Vagina (tissue), 2 donors: Measurements from ENCODE around the gene GALNT2. TPM values are rescaled to one million over a fixed set of nuclear protein-coding genes. Genes with fewer than 3 reads are reported as not detected.
A peak's percentile ranks its signal among the peaks of the same experiment; 100 is the strongest.

Experiments
- DNase-seq, 2 donors: peaks; one replicate each; pipeline ENCODE4 v3.0.0-alpha.2; 2017; ENCODE audit errors: extremely low spot score in 2 of 2
- H3K27ac ChIP-seq: fragments of 200-600 bp; sonication (generic); one replicate; pipeline ENCODE4 v1.5.1; 2019
- H3K27me3 ChIP-seq: fragments of 200-600 bp; sonication (generic); one replicate; pipeline ENCODE4 v1.5.1; 2019
- H3K36me3 ChIP-seq, 2 donors: fragments of 200-600 bp; sonication (generic); one replicate each; pipeline ENCODE4 v1.5.1; 2017 to 2019
- H3K4me1 ChIP-seq: fragments of 200-600 bp; sonication (generic); one replicate; pipeline ENCODE4 v1.5.1; 2019
- H3K4me3 ChIP-seq, 2 donors: fragments of 200-600 bp; sonication (generic); 1 replicate in 1 of 2; 2 replicates in 1 of 2; pipeline ENCODE4 v1.5.1; 2016 to 2019
- H3K9me3 ChIP-seq: fragments of 200-600 bp; sonication (generic); one replicate; pipeline ENCODE4 v1.5.1; 2019
- CTCF ChIP-seq, 3 experiments: fragments of 450-650 bp in 2 of 3; fragments of 200-600 bp in 1 of 3; sonication (generic) in 1 of 3; IDR thresholded peaks; one replicate each; pipeline ENCODE4 v1.5.1; 2017 to 2019; ENCODE audit warnings: antibody characterized with exemption in 3 of 3, mild to moderate bottlenecking in 2 of 3, moderate library complexity in 2 of 3
- POLR2A ChIP-seq, 2 donors: fragments of 450-650 bp; IDR thresholded peaks; one replicate each; pipeline ENCODE4 v1.6.1; 2017; ENCODE audit warnings: antibody characterized with exemption in 2 of 2, mild to moderate bottlenecking in 2 of 2, moderate library complexity in 2 of 2
- POLR2AphosphoS5 ChIP-seq, 2 donors: sonication (generic); formaldehyde crosslinking; IDR thresholded peaks; one replicate each; pipeline ENCODE4 v1.9.0; 2017; ENCODE audit warnings: antibody characterized with exemption in 2 of 2, mild to moderate bottlenecking in 2 of 2, low read depth in 1 of 2; ENCODE audit not compliant: insufficient read depth in 1 of 2
- intact Hi-C: fragments of 100-400 bp; cut with DNase I; formaldehyde crosslinking; loops from one replicate; pipeline ENCODE4 v1.15.1; 2023
- total RNA-seq: library from RNA; depleted of rRNA; stranded (reverse); fragments of >200 nt; gene quantifications from one replicate; pipeline ENCODE4 v1.2.3, GENCODE V29; 2016

Gene GALNT2
- total RNA-seq, 1 donor from 2014 or later = 51.6 TPM

DNA sequence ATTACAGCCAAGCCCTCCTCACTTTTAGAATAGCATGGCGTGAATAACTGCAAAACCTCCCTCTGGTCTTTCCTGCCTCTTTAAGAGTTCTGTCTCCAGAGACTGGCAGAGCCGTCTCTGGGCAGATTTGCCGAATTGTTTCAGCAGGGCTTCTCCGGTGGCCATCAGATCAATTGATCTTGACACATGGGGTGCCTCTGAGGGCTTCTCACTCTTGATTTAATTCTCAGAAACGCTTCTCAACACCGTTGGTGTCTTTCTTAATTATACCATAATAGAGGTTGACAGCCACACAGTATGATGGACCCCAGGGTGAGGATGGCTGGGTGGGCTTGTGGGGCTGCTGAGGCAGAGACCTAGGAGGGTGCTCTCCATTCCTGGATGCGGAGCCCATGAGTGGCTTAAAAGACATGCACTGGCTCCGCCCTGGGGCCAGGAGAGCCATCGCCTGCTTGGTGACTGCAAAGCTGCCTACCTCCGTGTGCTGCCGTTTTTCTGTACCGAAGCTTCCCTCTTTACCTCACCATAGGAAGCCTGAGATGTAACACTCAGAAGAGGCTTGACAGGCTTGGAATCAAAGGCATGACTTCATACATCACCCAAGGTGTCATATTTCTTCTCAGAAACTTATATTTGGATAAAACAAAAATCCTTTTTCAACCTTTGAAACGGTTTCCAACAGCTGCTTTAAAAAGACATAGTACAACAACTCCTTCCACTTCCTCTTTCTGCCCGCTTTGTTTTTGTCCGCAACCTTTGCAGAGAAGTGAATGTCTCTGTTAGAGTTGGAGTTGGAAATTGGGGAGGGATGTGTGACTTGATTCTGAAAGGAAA, 82.9 kb downstream of the GALNT2 start:
- no peak overlapping the region for H3K27ac ChIP-seq
- no peaks in the 10 kb centered on the region for H3K36me3 ChIP-seq
- no peaks in the 10 kb centered on the region for H3K27me3 ChIP-seq
- peaks cover 39% of the 10 kb centered on the region for H3K4me1 ChIP-seq
- intact Hi-C loops = no loop called here
- no peak overlapping the region for H3K4me3 ChIP-seq
- DNase-seq = no peak
- no peak for TF ChIP-seq POLR2A (IDR thresholded peaks at IDR 0.05)
- no peak for TF ChIP-seq CTCF (IDR thresholded peaks at IDR 0.05)
- TF ChIP-seq POLR2AphosphoS5 (IDR thresholded peaks at IDR 0.05; ENCODE audit: insufficient read depth in 1 of 2, low read depth in 1 of 2) = no peak
- no peaks in the 10 kb centered on the region for H3K9me3 ChIP-seq

GRCh38 chr1:230150615-230151014, 83.6 kb downstream of the GALNT2 start:
- TF ChIP-seq CTCF (IDR thresholded peaks at IDR 0.05) = no peak
- TF ChIP-seq POLR2A (IDR thresholded peaks at IDR 0.05) = no peak
- no peak for TF ChIP-seq POLR2AphosphoS5 (IDR thresholded peaks at IDR 0.05; ENCODE audit: insufficient read depth in 1 of 2, low read depth in 1 of 2)
- Histone ChIP-seq H3K4me1 (peaks cover 36% of the 10 kb centered on the region), H3K27me3 (no peaks in the 10 kb centered on the region), H3K27ac (no peak overlapping the region), H3K36me3 (no peaks in the 10 kb centered on the region), H3K9me3 (no peaks in the 10 kb centered on the region), H3K4me3 (no peak overlapping the region)
- intact Hi-C loops = no loop called here
- DNase-seq = no peak

GRCh38 chr1:230151924-230152468, 85.0 kb downstream of the GALNT2 start:
- no peak for DNase-seq
- TF ChIP-seq CTCF (IDR thresholded peaks at IDR 0.05) = no peak
- TF ChIP-seq POLR2A (IDR thresholded peaks at IDR 0.05) = no peak
- no peak for TF ChIP-seq POLR2AphosphoS5 (IDR thresholded peaks at IDR 0.05; ENCODE audit: insufficient read depth in 1 of 2, low read depth in 1 of 2)
- intact Hi-C loops = no loop called here
- Histone ChIP-seq H3K9me3 (no peaks in the 10 kb centered on the region), H3K4me3 (no peak overlapping the region), H3K27me3 (no peaks in the 10 kb centered on the region), H3K36me3 (no peaks in the 10 kb centered on the region), H3K27ac (no peak overlapping the region), H3K4me1 (peaks cover 29% of the 10 kb centered on the region)

DNA sequence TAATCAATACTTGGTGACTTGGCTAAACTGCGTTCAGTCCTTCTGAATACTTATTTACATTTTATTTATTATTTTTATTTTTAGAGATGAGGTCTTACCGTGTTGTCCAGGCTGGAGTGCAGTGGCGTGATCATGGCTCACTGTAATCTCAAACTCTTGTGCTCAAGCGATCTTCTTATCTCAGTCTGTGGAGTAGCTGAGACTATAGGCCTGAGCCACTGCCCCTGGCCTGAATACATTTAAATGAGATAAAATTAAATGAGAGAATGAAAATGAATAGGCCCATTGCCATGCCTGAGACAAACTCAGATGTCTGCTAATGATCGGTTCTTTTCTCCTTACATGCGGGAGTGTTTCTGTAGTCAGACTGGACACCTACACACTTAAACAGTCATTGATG, 86.0 kb downstream of the GALNT2 start:
- peak overlapping the region; percentile 37 for H3K27ac ChIP-seq
- H3K4me1 ChIP-seq = peaks cover 29% of the 10 kb centered on the region
- intact Hi-C loops = no loop called here
- H3K9me3 ChIP-seq = no peaks in the 10 kb centered on the region
- H3K27me3 ChIP-seq = no peaks in the 10 kb centered on the region
- H3K36me3 ChIP-seq = no peaks in the 10 kb centered on the region
- H3K4me3 ChIP-seq = no peak overlapping the region
- TF ChIP-seq CTCF (IDR thresholded peaks at IDR 0.05) = no peak
- no peak for TF ChIP-seq POLR2A (IDR thresholded peaks at IDR 0.05)
- no peak for TF ChIP-seq POLR2AphosphoS5 (IDR thresholded peaks at IDR 0.05; ENCODE audit: insufficient read depth in 1 of 2, low read depth in 1 of 2)
- DNase-seq = no peak
